Bronchial epithelial cell (primary cell): ENCODE results near the gene PTGES3. TPM values are rescaled to one million over a fixed set of nuclear protein-coding genes. Genes with fewer than 3 reads are reported as not detected.
"Not testable (repeated sequence)": the region's sequence is repeated elsewhere in the genome, so short reads cannot be mapped to it uniquely, and the experiment has no call there.

Source experiments
- DNase-seq: peaks from one replicate; pipeline ENCODE4 v3.0.0-alpha.2; 2010; ENCODE audit warnings: low read depth
- FAIRE-seq: peaks from 2 replicates; lab custom pipeline; 2011; peaks lifted over from hg19 to GRCh38; lab: Jason Lieb, UNC
- H3K27me3 ChIP-seq: 2 replicates; pipeline ENCODE4 v1.5.1; 2011; ENCODE audit warnings: low read length; ENCODE audit not compliant: control insufficient read depth, insufficient read depth
- H3K36me3 ChIP-seq: 2 replicates; pipeline ENCODE4 v1.5.1; 2011; ENCODE audit warnings: low read length; ENCODE audit not compliant: control insufficient read depth, insufficient read depth
- H3K4me3 ChIP-seq: 2 replicates; pipeline ENCODE4 v1.5.1; 2011; ENCODE audit warnings: mild to moderate bottlenecking, low read depth, low read length, control low read depth
- CTCF ChIP-seq: IDR thresholded peaks from 2 replicates; pipeline ENCODE4 v1.5.1; 2011; ENCODE audit warnings: mild to moderate bottlenecking, moderate library complexity, low read length, control low read depth, inconsistent platforms; ENCODE audit not compliant: insufficient read depth, severe bottlenecking
- total RNA-seq: library from RNA; depleted of rRNA; stranded (reverse); fragments of >200 nt; gene quantifications from 2 replicates; pipeline ENCODE4 v1.2.1, GENCODE V29; 2014

Gene PTGES3
- total RNA-seq, 1 donor from 2014 or later, result 58.4 TPM

DNA sequence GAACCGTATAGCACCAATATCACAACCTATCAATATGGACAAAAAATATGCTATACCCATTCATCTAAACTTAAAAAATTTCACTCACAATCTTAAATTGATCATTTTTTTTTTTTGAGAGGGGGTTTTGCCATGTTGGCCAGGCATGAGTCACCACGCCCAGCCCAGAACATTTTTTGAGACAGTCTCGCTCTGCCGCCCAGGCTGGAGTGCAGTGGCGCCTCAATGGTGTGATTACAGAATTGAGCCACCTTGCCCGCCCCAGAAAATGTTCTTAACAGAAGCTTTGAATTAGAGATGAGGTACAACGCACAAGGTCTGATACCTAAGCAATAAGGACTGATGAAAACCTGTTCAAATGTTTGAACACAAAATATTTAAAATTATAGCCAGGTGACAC is 26.5 kb downstream of the PTGES3 start:
- Histone ChIP-seq H3K36me3 (peaks cover 4% of the 10 kb centered on the region), H3K4me3 (no peak overlapping the region), H3K27me3 (no peaks in the 10 kb centered on the region)
- DNase-seq, result no peak
- no peak for TF ChIP-seq CTCF
- FAIRE-seq, result no peak

DNA sequence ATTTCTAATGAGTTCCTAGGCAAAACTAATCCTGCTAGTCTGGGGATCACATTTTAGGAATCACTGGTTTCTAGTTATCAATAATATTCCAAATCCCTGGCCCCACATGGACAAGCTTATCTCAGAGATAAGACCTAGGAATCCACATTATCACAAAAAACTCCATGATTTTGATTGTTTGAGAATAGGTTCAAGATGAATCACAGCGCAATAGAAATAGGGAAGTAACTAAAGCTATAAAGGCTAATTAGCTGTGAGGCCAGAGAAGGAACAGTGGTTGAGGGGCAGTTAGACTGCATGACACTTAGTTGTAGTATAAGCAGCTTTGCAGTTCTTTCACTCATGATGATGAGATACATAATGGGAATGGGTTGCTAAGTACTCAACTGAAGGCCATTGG is 29.2 kb downstream of the PTGES3 start:
- DNase-seq, result no peak
- Histone ChIP-seq H3K4me3 (no peak overlapping the region), H3K36me3 (no peaks in the 10 kb centered on the region), H3K27me3 (no peaks in the 10 kb centered on the region)
- TF ChIP-seq CTCF, result no peak
- no peak for FAIRE-seq

GRCh38 chr12:56657416-56658379 is 30.4 kb downstream of the PTGES3 start:
- Histone ChIP-seq H3K27me3 (no peaks in the 10 kb centered on the region), H3K4me3 (no peak overlapping the region), H3K36me3 (no peaks in the 10 kb centered on the region)
- FAIRE-seq, result no peak
- TF ChIP-seq CTCF, result no peak
- peak; percentile 62 for DNase-seq

- H3K27me3 ChIP-seq, H3K36me3 ChIP-seq, H3K4me3 ChIP-seq, DNase-seq, FAIRE-seq: not testable (repeated sequence)
Measured at GRCh38 chr12:56653781-56654180, 34.3 kb downstream of the PTGES3 start.

DNA sequence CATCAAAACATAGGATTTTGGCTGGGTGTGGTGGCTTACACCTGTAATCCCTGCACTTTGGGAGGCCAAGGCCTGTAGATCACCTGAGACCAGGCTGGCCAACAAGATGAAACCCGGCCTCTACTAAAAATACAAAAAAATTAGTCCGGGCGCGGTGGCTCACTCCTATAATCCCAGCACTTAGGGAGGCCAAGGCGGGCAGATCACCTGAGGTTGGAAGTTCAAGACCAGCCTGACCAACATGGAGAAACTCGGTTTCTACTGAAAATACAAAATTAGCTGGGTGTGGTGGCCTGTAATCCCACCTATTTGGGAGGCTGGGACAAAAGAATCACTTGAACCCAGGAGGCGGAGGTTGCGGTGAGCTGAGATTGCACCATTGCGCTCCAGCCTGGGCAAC is 40.1 kb downstream of the PTGES3 start:
- DNase-seq, H3K36me3 ChIP-seq, H3K27me3 ChIP-seq, FAIRE-seq, H3K4me3 ChIP-seq: not testable (repeated sequence)

- FAIRE-seq, result no peak
Measured at GRCh38 chr12:56645717-56646446, 42.2 kb downstream of the PTGES3 start, which contains the start of gene ATP5F1B. TSS of gene ATP5F1B (minus strand) at chr12:56645984. CDS start at chr12:56645963, 21 bp downstream.

More at GRCh38 chr12:56645717-56646446, 42.2 kb downstream of the PTGES3 start, which contains the start of gene ATP5F1B:
- TF ChIP-seq CTCF, result no peak
- Histone ChIP-seq H3K36me3 (peaks cover 11% of the 10 kb centered on the region), H3K4me3 (peak within 1 kb of the TSS; percentile 79), H3K27me3 (no peaks in the 10 kb centered on the region)
- peak; percentile 100 for DNase-seq
